Upper lobe of left lung (tissue), 4 donors: Measurements from ENCODE around the gene PLVAP.

ENCODE experiments used
- CTCF ChIP-seq, 6 experiments: fragments of 450-650 bp in 4 of 6; fragments of 200-600 bp in 2 of 6; sonication (generic) in 2 of 6; IDR thresholded peaks; one replicate each; pipeline ENCODE4 v1.5.1; 2016 to 2019; ENCODE audit warnings: antibody characterized with exemption in 6 of 6
- POLR2A ChIP-seq, 4 donors: fragments of 450-650 bp; IDR thresholded peaks; one replicate each; pipeline ENCODE4 v1.5.1; 2016 to 2017; ENCODE audit warnings: antibody characterized with exemption in 4 of 4, mild to moderate bottlenecking in 2 of 4
- POLR2AphosphoS5 ChIP-seq, 2 donors: sonication (generic); formaldehyde crosslinking; IDR thresholded peaks; one replicate each; pipeline ENCODE4 v1.5.1; 2017; ENCODE audit warnings: antibody characterized with exemption in 2 of 2

- TF ChIP-seq CTCF (IDR thresholded peaks at IDR 0.05) (no peak), POLR2AphosphoS5 (IDR thresholded peaks at IDR 0.05) (no peak), POLR2A (IDR thresholded peaks at IDR 0.05) (no peak)
These were observed 46.7 kb downstream of the PLVAP start for GRCh38 chr19:17330262-17331044.
